ENCODE results near the gene HLA-C. TPM values are rescaled to one million over a fixed set of nuclear protein-coding genes. Genes with fewer than 3 reads are reported as not detected.

HLA-C gene
- total RNA-seq, 4 donors from 2014 or later: 206 to 531 (median 257) TPM

DNA sequence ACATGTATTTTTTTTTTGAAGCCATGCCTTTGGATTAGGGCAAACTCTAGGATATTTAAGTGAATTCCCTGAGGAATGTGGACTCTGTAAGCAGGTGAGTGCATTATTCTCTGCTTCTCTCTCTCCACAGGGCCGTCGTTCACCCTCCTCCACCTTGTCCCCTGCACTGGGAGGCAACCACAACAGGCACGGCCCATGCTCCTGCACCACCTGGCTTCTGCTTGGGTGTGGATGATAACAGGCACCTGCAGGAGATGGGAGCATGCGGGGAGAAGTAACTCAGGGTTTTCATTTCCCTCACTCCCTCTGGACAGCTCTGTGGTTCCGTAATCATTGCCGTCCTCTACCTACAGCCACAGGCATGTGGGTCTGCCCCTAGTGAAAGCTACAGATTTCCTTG is 43.4 kb downstream of the HLA-C start:
- no peak overlapping the region for H3K4me3 ChIP-seq
- 75% methylated on average over 3 of the region's 6 CpGs; no CpG with 5 or more reads in 1 of the 2 donors for WGBS, 2 donors (ENCODE audit: low coverage in 1 of 2)
- H3K27me3 ChIP-seq: peaks cover 7% of the 10 kb centered on the region
- H3K27ac ChIP-seq: no peak overlapping the region
- TF ChIP-seq CTCF (IDR thresholded peaks at IDR 0.05): no peak
- no peak for TF ChIP-seq POLR2AphosphoS5 (IDR thresholded peaks at IDR 0.05)
- TF ChIP-seq POLR2A (IDR thresholded peaks at IDR 0.05): no peak
- TF ChIP-seq EP300 (IDR thresholded peaks at IDR 0.05): no peak
- ATAC-seq: no peak
- no peaks in the 10 kb centered on the region for H3K4me1 ChIP-seq
- no peaks in the 10 kb centered on the region for H3K9me3 ChIP-seq
- H3K36me3 ChIP-seq: no peaks in the 10 kb centered on the region

DNA sequence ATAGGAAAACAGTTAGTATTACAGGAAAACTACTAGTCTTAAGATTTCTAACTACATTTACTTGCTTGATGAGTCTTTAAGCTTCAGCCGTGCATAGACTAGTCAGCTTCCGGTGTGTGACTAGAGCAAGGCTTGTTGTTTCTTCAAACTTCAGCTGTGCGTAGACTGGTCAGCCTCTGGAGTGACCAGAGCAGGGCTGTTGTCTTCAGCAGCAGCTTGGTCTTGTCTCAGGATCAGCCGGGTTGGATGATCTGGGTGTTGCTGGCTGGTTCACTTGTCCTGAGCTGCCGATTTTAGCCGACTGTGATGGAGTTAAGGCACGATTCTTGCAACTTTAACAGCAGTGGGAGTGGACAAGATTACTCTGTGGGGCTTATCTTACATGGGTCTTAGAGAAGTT is 44.7 kb downstream of the HLA-C start:
- 27 to 68% methylated on average over 3 to 6 of the region's 7 CpGs for WGBS, 2 donors (ENCODE audit: low coverage in 1 of 2)
- no peak for ATAC-seq
- H3K36me3 ChIP-seq: no peaks in the 10 kb centered on the region
- H3K4me1 ChIP-seq: no peaks in the 10 kb centered on the region
- H3K9me3 ChIP-seq: no peaks in the 10 kb centered on the region
- TF ChIP-seq POLR2A (IDR thresholded peaks at IDR 0.05): no peak
- no peak for TF ChIP-seq CTCF (IDR thresholded peaks at IDR 0.05)
- H3K27me3 ChIP-seq: peaks cover 7% of the 10 kb centered on the region
- H3K27ac ChIP-seq: no peak overlapping the region
- no peak overlapping the region for H3K4me3 ChIP-seq

- Histone ChIP-seq H3K4me3 (no peak overlapping the region), H3K27me3 (peaks cover 7% of the 10 kb centered on the region), H3K4me1 (no peaks in the 10 kb centered on the region), H3K27ac (no peak overlapping the region), H3K36me3 (no peaks in the 10 kb centered on the region), H3K9me3 (no peaks in the 10 kb centered on the region)
- WGBS, 2 donors (ENCODE audit: low coverage in 1 of 2): 40 to 55% methylated on average over 1 to 6 of the region's 7 CpGs
- no peak for ATAC-seq
- TF ChIP-seq CTCF (IDR thresholded peaks at IDR 0.05): no peak
These were observed 46.2 kb downstream of the HLA-C start for GRCh38 chr6:31225735-31226134.

DNA sequence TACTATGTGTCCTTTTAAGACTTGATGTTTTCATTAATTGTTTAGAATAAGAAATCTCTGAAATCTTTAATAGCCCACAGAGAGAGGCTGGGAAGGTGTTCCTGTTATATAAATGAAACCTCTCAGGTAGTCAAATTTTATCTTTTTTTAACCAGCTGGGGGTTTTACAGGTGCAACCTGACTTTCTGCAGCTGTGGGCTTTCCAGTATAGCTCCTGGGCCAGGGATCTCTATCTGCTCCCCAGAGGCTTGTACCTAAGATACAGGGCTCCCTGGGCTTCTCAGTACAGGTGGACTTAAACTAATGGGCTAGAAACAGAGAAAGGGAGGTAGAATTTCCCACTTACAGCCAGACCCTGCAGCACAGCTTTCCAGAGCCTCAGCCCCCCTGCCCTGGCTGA is 49.4 kb downstream of the HLA-C start:
- Histone ChIP-seq H3K36me3 (no peaks in the 10 kb centered on the region), H3K4me1 (no peaks in the 10 kb centered on the region), H3K27me3 (no peaks in the 10 kb centered on the region), H3K4me3 (no peak overlapping the region), H3K27ac (no peak overlapping the region), H3K9me3 (no peaks in the 10 kb centered on the region)
- no peak for ATAC-seq
- TF ChIP-seq EP300 (IDR thresholded peaks at IDR 0.05) (no peak), POLR2AphosphoS5 (IDR thresholded peaks at IDR 0.05) (no peak), CTCF (IDR thresholded peaks at IDR 0.05) (no peak), POLR2A (IDR thresholded peaks at IDR 0.05) (no peak)

Small RNA genes within 50 kb of the gene (small RNA-seq; reads per million reads assigned to genes)
- 0 reads per million in 4 donors for gene AL662844.1

Other genes starting within 250 kb of the HLA-C start
- gene C6orf15, start 159.5 kb downstream of the HLA-C start, total RNA-seq: not detected
- 1 to 10 TPM in 2 of 4 donors, under 1 TPM in 2; 0.12 to 7.8 (median 1.7) TPM for gene PSORS1C1, start 157.3 kb downstream of the HLA-C start, total RNA-seq
- not detected for gene CDSN, start 151.6 kb downstream of the HLA-C start, total RNA-seq
- not detected for gene PSORS1C2, start 133.0 kb downstream of the HLA-C start, total RNA-seq
- 10 to 100 TPM in 2 of 4 donors, 1 to 10 TPM in 2; 8.2 to 15.6 (median 11.5) TPM for gene CCHCR1, start 114.3 kb downstream of the HLA-C start, total RNA-seq
- 1 to 10 TPM; 3.9 to 5.9 (median 5.1) TPM for gene TCF19, start 113.5 kb downstream of the HLA-C start, total RNA-seq
- 1 to 10 TPM in 2 of 4 donors, under 1 TPM in 1, not detected in 1; 0.58 to 3.4 (median 1.1) TPM for gene POU5F1, start 101.4 kb downstream of the HLA-C start, total RNA-seq
- 100 to 1,000 TPM; 299 to 991 (median 620) TPM for gene HLA-B, start 85.1 kb upstream of the HLA-C start, total RNA-seq
- 10 to 100 TPM; 17.4 to 33.2 (median 22.1) TPM for gene MICA, start 131.5 kb upstream of the HLA-C start, total RNA-seq
- gene MICB, start 226.1 kb upstream of the HLA-C start, total RNA-seq: 1 to 10 TPM; 1.7 to 4.8 (median 2.0) TPM